PC-9 (cell line): Measurements from ENCODE around the gene ING1. TPM values are rescaled to one million over a fixed set of nuclear protein-coding genes. Genes with fewer than 3 reads are reported as not detected.

ENCODE experiments used
- BruUV-seq: library from RNA; stranded (reverse); fragments of 400-500 nt; replicated peaks from 2 replicates; lab custom pipeline; 2021; lab: Mats Ljungman, UMichigan
- CTCF ChIA-PET: fragments of 300-600 bp; sonication (Branson Sonifier 250); formaldehyde crosslinking; loops from one replicate; lab custom pipeline; 2022; ENCODE audit warnings: antibody characterized with exemption; lab: Charles Lee
- POLR2A ChIA-PET: fragments of 300-600 bp; sonication (Branson Sonifier 250); formaldehyde crosslinking; loops from one replicate; lab custom pipeline; 2022; ENCODE audit warnings: antibody characterized with exemption; ENCODE audit not compliant: unreplicated experiment; lab: Charles Lee
- DNase-seq, 2 experiments: peaks; one replicate each; pipeline versions ENCODE4 v3.0.0 to v3.0.0-alpha.2; 2015 to 2022; ENCODE audit warnings: mixed read lengths in 1 of 2
- H2AFZ ChIP-seq: fragments of 200-600 bp; sonication (generic); 2 replicates; pipeline ENCODE4 v1.8.1; 2017; ENCODE audit warnings: antibody characterized with exemption
- H3F3A ChIP-seq: fragments of 200-600 bp; sonication (generic); 2 replicates; pipeline ENCODE4 v1.8.1; 2017; ENCODE audit warnings: antibody characterized with exemption, mild to moderate bottlenecking, low read depth; ENCODE audit not compliant: insufficient read depth
- H3K27ac ChIP-seq: fragments of 200-600 bp; sonication (generic); 2 replicates; pipeline ENCODE4 v1.6.1; 2016; ENCODE audit warnings: mixed run types
- H3K27me3 ChIP-seq: fragments of 200-600 bp; sonication (generic); 2 replicates; pipeline ENCODE4 v1.6.1; 2016; ENCODE audit warnings: low read depth, mixed run types; ENCODE audit not compliant: insufficient read depth
- H3K36me3 ChIP-seq: fragments of 200-600 bp; sonication (generic); 2 replicates; pipeline ENCODE4 v1.6.1; 2016; ENCODE audit warnings: low read depth, mixed run types
- H3K4me1 ChIP-seq: fragments of 200-600 bp; sonication (generic); replicated peaks from 2 replicates; pipeline ENCODE4 v1.6.1; 2016; ENCODE audit warnings: mixed run types; ENCODE audit not compliant: insufficient read depth
- H3K4me2 ChIP-seq: fragments of 200-600 bp; sonication (generic); 2 replicates; pipeline ENCODE4 v1.6.1; 2017; ENCODE audit warnings: mixed run types
- H3K4me3 ChIP-seq: fragments of 200-600 bp; sonication (generic); 2 replicates; pipeline ENCODE4 v1.6.1; 2016; ENCODE audit warnings: mixed run types
- H3K79me2 ChIP-seq: fragments of 200-600 bp; sonication (generic); 2 replicates; pipeline ENCODE4 v1.6.1; 2017; ENCODE audit warnings: low read depth, mixed run types
- H3K9me2 ChIP-seq: fragments of 200-600 bp; sonication (generic); 2 replicates; pipeline ENCODE4 v1.8.1; 2017; ENCODE audit warnings: mild to moderate bottlenecking; ENCODE audit not compliant: insufficient read depth
- H3K9me3 ChIP-seq: fragments of 200-600 bp; sonication (generic); 2 replicates; pipeline ENCODE4 v1.8.1; 2016; ENCODE audit warnings: low read depth; ENCODE audit not compliant: insufficient read depth
- H4K20me1 ChIP-seq: fragments of 200-600 bp; sonication (generic); 2 replicates; pipeline ENCODE4 v1.8.1; 2017; ENCODE audit not compliant: insufficient read depth
- EZH2 ChIP-seq: fragments of 200-600 bp; sonication (generic); IDR thresholded peaks from 2 replicates; pipeline ENCODE4 v1.8.0; 2017; ENCODE audit warnings: antibody characterized with exemption, low read depth
- intact Hi-C: fragments of 100-400 bp; cut with micrococcal nuclease; formaldehyde crosslinking; loops from one replicate; pipeline ENCODE4 v1.10.0; 2022; ENCODE audit not compliant: unreplicated experiment
- total RNA-seq: library from RNA; stranded (reverse); gene quantifications from 2 replicates; pipeline ENCODE4 v1.2.3, GENCODE V29; 2021
- TF ChIP-seq, protein P1 (sequence below): fragments of 200-600 bp; sonication (generic); conservative IDR thresholded peaks from 2 replicates; pipeline ENCODE4 v1.6.1; 2017; ENCODE audit warnings: mixed run types, antibody characterized with exemption, mild to moderate bottlenecking, moderate library complexity

ING1 gene
- total RNA-seq, 1 experiment from 2014 or later: 21.2 TPM

DNA sequence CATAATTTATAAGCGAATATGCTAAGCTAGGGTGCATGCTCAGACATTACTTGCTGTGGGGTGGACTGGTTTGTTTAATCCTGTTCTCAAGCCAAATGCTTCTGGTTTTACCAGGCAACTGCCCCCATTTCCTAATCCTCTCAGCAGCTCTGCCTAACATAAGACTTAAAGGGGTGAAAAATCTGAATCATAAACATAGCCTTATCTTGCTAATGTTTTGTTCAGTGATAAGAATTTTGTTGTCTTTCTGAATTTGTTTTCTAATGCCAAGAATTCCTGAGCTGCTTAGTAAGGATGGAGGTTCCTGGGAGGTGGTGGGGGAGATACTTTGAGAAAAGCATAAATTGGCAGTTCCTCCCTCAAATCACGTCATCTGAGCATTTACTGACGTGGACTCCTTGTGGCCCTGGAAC is 42.7 kb downstream of the ING1 start:
- Histone ChIP-seq H3K36me3 (no peaks in the 10 kb centered on the region), H3K79me2 (no peaks in the 10 kb centered on the region), H3K9me2 (no peaks in the 10 kb centered on the region), H3K27me3 (no peaks in the 10 kb centered on the region), H3K4me3 (no peak overlapping the region), H3K27ac (no peak overlapping the region), H3K4me2 (no peak overlapping the region), H3F3A (no peaks in the 10 kb centered on the region), H4K20me1 (no peaks in the 10 kb centered on the region), H3K4me1 (no peaks in the 10 kb centered on the region), H3K9me3 (0 out of 2 replicates have a peak, but pooled peaks cover 4% of the 10 kb centered on the region), H2AFZ (no peak overlapping the region)
- TF ChIP-seq, protein P1, sequence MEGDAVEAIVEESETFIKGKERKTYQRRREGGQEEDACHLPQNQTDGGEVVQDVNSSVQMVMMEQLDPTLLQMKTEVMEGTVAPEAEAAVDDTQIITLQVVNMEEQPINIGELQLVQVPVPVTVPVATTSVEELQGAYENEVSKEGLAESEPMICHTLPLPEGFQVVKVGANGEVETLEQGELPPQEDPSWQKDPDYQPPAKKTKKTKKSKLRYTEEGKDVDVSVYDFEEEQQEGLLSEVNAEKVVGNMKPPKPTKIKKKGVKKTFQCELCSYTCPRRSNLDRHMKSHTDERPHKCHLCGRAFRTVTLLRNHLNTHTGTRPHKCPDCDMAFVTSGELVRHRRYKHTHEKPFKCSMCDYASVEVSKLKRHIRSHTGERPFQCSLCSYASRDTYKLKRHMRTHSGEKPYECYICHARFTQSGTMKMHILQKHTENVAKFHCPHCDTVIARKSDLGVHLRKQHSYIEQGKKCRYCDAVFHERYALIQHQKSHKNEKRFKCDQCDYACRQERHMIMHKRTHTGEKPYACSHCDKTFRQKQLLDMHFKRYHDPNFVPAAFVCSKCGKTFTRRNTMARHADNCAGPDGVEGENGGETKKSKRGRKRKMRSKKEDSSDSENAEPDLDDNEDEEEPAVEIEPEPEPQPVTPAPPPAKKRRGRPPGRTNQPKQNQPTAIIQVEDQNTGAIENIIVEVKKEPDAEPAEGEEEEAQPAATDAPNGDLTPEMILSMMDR: no peak
- no peak for TF ChIP-seq EZH2
- intact Hi-C loops: no loop called here
- no peak for DNase-seq
- no TSS peak for BruUV-seq
- POLR2A ChIA-PET: no interaction called here
- CTCF ChIA-PET: no interaction called here

DNA sequence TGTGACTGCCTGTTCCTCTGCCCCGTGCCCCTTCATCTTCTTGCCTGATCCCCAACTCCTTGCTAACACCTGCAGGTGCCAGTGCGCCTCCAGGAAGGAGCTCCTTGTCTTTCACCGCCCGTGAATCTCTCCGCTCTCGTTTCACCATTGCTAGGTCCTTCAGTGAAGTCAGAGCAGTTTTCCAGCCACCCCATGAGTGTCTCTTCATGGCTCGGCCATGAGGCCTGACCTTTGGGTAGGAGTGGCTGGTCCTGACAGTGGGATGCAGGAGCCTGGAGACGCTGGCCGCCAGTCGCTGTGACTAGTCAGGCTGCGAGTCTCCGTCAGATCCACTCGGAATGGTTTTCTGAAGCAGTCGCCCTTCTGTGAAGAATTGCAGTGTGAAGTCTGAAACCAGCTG is 43.8 kb downstream of the ING1 start:
- Histone ChIP-seq H3K36me3 (no peaks in the 10 kb centered on the region), H3K4me1 (no peaks in the 10 kb centered on the region), H3K9me2 (no peaks in the 10 kb centered on the region), H3K27me3 (no peaks in the 10 kb centered on the region), H3K4me3 (no peak overlapping the region), H2AFZ (no peak overlapping the region), H4K20me1 (no peaks in the 10 kb centered on the region), H3K9me3 (no peaks in the 10 kb centered on the region), H3K79me2 (no peaks in the 10 kb centered on the region), H3F3A (no peaks in the 10 kb centered on the region), H3K4me2 (no peak overlapping the region), H3K27ac (no peak overlapping the region)
- TF ChIP-seq, protein P1: no peak
- TF ChIP-seq EZH2: no peak
- no peak for DNase-seq
- intact Hi-C loops: no loop called here
- no TSS peak for BruUV-seq
- CTCF ChIA-PET: no interaction called here
- POLR2A ChIA-PET: no interaction called here

DNA sequence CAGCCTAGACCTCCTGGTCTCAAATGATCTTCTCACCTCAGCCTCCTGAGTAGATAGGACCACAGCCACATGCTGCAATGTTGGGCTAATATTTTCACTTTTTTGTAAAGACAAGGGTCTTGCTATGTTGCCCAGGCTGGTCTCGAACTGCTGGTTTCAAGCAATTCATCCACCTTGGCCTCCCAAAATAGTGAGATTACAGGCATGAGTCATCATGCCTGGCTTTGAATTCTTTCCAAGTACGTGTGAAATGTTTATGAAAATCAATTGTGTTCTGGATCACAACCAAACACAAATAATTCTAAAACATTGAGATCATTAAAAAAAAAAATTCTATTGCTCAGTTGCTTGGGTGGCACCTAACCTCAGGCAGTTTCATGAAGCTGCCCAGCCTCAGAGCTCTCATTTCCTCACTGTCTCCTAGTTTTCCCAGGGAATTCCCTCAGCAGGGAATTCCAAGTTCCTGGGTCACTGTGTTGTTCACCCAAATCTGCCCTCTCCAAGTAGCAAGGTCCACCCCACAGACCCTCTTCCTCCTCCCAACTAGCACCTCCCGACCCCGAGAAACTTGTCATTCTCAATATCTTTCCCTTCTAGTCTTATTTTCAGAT is 44.8 kb downstream of the ING1 start:
- Histone ChIP-seq H4K20me1 (no peaks in the 10 kb centered on the region), H3F3A (no peaks in the 10 kb centered on the region), H3K27me3 (no peaks in the 10 kb centered on the region), H3K79me2 (no peaks in the 10 kb centered on the region), H2AFZ (no peak overlapping the region), H3K27ac (no peak overlapping the region), H3K4me3 (no peak overlapping the region), H3K9me3 (no peaks in the 10 kb centered on the region), H3K36me3 (no peaks in the 10 kb centered on the region), H3K9me2 (no peaks in the 10 kb centered on the region), H3K4me2 (no peak overlapping the region), H3K4me1 (no peaks in the 10 kb centered on the region)
- TF ChIP-seq EZH2: no peak
- TF ChIP-seq, protein P1: no peak
- intact Hi-C loops: no loop called here
- BruUV-seq: no TSS peak
- POLR2A ChIA-PET: no interaction called here
- CTCF ChIA-PET: no interaction called here
- DNase-seq: no peak
